ENCODE measurements around the gene CPED1. TPM values are rescaled to one million over a fixed set of nuclear protein-coding genes. Genes with fewer than 3 reads are reported as not detected.

Gene CPED1
- total and polyA plus RNA-seq, 10 of the 15 experiments (the other 5 are each of a cell fraction or from before 2014, with no cell fraction given): 0.01 to 0.77 (median 0.10) TPM; not detected in 1

DNA sequence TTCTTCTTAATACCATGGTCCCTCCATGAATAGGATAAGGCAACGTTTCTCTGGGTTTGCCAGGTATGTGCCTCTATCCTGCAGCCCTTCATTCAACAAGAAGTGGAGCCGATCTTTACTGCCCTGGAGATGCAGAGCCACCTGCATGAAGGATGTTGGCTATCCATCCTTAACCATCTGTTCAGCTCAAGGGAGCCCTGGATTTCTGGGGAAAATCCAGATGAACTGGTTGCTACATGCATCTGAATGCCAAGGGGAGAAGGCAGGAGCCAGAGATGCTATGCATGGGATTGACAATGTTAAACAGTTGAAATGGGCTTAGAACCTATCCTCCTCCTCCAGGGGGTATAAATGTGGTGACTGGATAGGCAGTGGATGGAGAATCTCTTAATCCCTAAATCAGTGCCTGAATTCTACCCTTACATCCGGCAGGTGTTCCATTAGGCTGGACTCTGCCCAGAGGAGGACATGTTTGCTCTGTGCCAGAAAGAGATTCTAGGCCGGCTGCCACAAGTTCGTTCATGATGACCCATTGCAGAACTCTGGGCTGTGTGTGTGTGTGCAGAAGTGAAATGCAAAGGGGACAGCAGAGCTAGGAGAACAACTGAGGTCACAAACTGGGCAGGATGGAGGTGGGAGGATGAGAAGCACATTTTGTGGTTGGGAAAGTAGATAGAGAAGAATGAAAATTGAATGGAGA is 15.6 kb downstream of the CPED1 start:
- no peak for FAIRE-seq
- Histone ChIP-seq H3K9ac (ENCODE audit: control insufficient read depth, insufficient read depth, low read length) (no peak overlapping the region), H3K27ac (ENCODE audit: control insufficient read depth, insufficient read depth) (no peak overlapping the region), H3K4me2 (ENCODE audit: control insufficient read depth, insufficient read depth) (no peak overlapping the region), H3K9me3 (replicated peaks; ENCODE audit: control insufficient read depth, insufficient read depth, low read length) (no peaks in the 10 kb centered on the region), H3K36me3 (ENCODE audit: control insufficient read depth in 2 of 2, insufficient read depth in 2 of 2, low read length in 1 of 2) (no peaks in the 10 kb centered on the region), H2AFZ (ENCODE audit: control insufficient read depth, low read depth, low read length) (no peak overlapping the region), H3K4me1 (ENCODE audit: control insufficient read depth, insufficient read depth, low read length) (no peaks in the 10 kb centered on the region), H3K4me3 (no peak overlapping the region), H3K79me2 (ENCODE audit: control insufficient read depth, insufficient read depth, low read length) (no peaks in the 10 kb centered on the region), H3K27me3 (replicated peaks in 1 of 2; ENCODE audit: control insufficient read depth in 2 of 2, insufficient read depth in 2 of 2, low read length in 1 of 2) (peaks cover 0 to 6% of the 10 kb centered on the region in 2 experiments; a peak in 2 of 4 replicates), H4K20me1 (ENCODE audit: control insufficient read depth, insufficient read depth) (no peaks in the 10 kb centered on the region)
- intact Hi-C loops (cut with micrococcal nuclease; ENCODE audit: unreplicated experiment): no loop called here
- 26% methylated on average over 5 of the region's 5 CpGs for WGBS (ENCODE audit: insufficient coverage, insufficient replicate concordance, low lambda C conversion rate, missing lambda C conversion rate)
- no TSS peak for BruUV-seq (replicated peaks)
- ChIA-PET CTCF (no interaction called here), SMC1A (ENCODE audit: uncharacterized antibody, unreplicated experiment) (no interaction called here), RAD21 (ENCODE audit: unreplicated experiment) (no interaction called here), POLR2A (no interaction called here)
- no peak for DNase-seq (ENCODE audit: low read depth, low spot score)
- in situ Hi-C loops (cut with MboI): no loop called here
- ATAC-seq: no peak
- TF ChIP-seq KAT2A (conservative IDR thresholded peaks at IDR 0.05; ENCODE audit: control insufficient read depth, low read depth, low read length) (no peak), YBX1 (IDR thresholded peaks at IDR 0.05) (no peak), POLR2AphosphoS5 (IDR thresholded peaks at IDR 0.05; ENCODE audit: low read length) (no peak), POU2F2 (IDR thresholded peaks at IDR 0.05; ENCODE audit: borderline replicate concordance, low read depth, low read length) (no peak), ZNF24 (IDR thresholded peaks at IDR 0.05) (no peak), ZSCAN29 (IDR thresholded peaks at IDR 0.05) (no peak), CREM (IDR thresholded peaks at IDR 0.05; ENCODE audit: low read depth) (no peak), YY1 (IDR thresholded peaks at IDR 0.05; ENCODE audit: low read depth, low read length) (no peak), IKZF1 (conservative IDR thresholded peaks at IDR 0.05) (no peak)
- TF ChIP-seq, protein P1, sequence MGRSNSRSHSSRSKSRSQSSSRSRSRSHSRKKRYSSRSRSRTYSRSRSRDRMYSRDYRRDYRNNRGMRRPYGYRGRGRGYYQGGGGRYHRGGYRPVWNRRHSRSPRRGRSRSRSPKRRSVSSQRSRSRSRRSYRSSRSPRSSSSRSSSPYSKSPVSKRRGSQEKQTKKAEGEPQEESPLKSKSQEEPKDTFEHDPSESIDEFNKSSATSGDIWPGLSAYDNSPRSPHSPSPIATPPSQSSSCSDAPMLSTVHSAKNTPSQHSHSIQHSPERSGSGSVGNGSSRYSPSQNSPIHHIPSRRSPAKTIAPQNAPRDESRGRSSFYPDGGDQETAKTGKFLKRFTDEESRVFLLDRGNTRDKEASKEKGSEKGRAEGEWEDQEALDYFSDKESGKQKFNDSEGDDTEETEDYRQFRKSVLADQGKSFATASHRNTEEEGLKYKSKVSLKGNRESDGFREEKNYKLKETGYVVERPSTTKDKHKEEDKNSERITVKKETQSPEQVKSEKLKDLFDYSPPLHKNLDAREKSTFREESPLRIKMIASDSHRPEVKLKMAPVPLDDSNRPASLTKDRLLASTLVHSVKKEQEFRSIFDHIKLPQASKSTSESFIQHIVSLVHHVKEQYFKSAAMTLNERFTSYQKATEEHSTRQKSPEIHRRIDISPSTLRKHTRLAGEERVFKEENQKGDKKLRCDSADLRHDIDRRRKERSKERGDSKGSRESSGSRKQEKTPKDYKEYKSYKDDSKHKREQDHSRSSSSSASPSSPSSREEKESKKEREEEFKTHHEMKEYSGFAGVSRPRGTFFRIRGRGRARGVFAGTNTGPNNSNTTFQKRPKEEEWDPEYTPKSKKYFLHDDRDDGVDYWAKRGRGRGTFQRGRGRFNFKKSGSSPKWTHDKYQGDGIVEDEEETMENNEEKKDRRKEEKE (IDR thresholded peaks at IDR 0.05): no peak
- TF ChIP-seq, protein P2, sequence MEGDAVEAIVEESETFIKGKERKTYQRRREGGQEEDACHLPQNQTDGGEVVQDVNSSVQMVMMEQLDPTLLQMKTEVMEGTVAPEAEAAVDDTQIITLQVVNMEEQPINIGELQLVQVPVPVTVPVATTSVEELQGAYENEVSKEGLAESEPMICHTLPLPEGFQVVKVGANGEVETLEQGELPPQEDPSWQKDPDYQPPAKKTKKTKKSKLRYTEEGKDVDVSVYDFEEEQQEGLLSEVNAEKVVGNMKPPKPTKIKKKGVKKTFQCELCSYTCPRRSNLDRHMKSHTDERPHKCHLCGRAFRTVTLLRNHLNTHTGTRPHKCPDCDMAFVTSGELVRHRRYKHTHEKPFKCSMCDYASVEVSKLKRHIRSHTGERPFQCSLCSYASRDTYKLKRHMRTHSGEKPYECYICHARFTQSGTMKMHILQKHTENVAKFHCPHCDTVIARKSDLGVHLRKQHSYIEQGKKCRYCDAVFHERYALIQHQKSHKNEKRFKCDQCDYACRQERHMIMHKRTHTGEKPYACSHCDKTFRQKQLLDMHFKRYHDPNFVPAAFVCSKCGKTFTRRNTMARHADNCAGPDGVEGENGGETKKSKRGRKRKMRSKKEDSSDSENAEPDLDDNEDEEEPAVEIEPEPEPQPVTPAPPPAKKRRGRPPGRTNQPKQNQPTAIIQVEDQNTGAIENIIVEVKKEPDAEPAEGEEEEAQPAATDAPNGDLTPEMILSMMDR (IDR thresholded peaks at IDR 0.05 in 2 of 3, conservative IDR thresholded peaks at IDR 0.05 in 1 of 3; ENCODE audit: control insufficient read depth in 2 of 3, extremely low read depth in 1 of 3, insufficient read depth in 1 of 3, low read depth in 3 of 3, low read length in 3 of 3): no peak
- TF ChIP-seq, protein P3, sequence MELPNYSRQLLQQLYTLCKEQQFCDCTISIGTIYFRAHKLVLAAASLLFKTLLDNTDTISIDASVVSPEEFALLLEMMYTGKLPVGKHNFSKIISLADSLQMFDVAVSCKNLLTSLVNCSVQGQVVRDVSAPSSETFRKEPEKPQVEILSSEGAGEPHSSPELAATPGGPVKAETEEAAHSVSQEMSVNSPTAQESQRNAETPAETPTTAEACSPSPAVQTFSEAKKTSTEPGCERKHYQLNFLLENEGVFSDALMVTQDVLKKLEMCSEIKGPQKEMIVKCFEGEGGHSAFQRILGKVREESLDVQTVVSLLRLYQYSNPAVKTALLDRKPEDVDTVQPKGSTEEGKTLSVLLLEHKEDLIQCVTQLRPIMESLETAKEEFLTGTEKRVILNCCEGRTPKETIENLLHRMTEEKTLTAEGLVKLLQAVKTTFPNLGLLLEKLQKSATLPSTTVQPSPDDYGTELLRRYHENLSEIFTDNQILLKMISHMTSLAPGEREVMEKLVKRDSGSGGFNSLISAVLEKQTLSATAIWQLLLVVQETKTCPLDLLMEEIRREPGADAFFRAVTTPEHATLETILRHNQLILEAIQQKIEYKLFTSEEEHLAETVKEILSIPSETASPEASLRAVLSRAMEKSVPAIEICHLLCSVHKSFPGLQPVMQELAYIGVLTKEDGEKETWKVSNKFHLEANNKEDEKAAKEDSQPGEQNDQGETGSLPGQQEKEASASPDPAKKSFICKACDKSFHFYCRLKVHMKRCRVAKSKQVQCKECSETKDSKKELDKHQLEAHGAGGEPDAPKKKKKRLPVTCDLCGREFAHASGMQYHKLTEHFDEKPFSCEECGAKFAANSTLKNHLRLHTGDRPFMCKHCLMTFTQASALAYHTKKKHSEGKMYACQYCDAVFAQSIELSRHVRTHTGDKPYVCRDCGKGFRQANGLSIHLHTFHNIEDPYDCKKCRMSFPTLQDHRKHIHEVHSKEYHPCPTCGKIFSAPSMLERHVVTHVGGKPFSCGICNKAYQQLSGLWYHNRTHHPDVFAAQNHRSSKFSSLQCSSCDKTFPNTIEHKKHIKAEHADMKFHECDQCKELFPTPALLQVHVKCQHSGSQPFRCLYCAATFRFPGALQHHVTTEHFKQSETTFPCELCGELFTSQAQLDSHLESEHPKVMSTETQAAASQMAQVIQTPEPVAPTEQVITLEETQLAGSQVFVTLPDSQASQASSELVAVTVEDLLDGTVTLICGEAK (IDR thresholded peaks at IDR 0.05; ENCODE audit: borderline replicate concordance): no peak
- TF ChIP-seq, protein P4, sequence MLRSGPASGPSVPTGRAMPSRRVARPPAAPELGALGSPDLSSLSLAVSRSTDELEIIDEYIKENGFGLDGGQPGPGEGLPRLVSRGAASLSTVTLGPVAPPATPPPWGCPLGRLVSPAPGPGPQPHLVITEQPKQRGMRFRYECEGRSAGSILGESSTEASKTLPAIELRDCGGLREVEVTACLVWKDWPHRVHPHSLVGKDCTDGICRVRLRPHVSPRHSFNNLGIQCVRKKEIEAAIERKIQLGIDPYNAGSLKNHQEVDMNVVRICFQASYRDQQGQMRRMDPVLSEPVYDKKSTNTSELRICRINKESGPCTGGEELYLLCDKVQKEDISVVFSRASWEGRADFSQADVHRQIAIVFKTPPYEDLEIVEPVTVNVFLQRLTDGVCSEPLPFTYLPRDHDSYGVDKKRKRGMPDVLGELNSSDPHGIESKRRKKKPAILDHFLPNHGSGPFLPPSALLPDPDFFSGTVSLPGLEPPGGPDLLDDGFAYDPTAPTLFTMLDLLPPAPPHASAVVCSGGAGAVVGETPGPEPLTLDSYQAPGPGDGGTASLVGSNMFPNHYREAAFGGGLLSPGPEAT (IDR thresholded peaks at IDR 0.05; ENCODE audit: low read depth): no peak
